HG03520 (cell line): ENCODE data around the gene CREBBP.

Experiments
- ATAC-seq: cut with Tn5 transposase; IDR thresholded peaks from one replicate; pipeline ENCODE4 v1.9.1; 2021; ENCODE audit warnings: mild to moderate bottlenecking, moderate library complexity; ENCODE audit not compliant: unreplicated experiment

The CREBBP gene

GRCh38 chr16:3825103-3825502, 55.4 kb downstream of the CREBBP start:
- ATAC-seq = no peak

- ATAC-seq = no peak
These were observed 56.3 kb downstream of the CREBBP start for GRCh38 chr16:3824121-3824795.

- ATAC-seq = no peak
These were observed 57.1 kb downstream of the CREBBP start for GRCh38 chr16:3823427-3823826.

- ATAC-seq = no peak
These were observed 58.0 kb downstream of the CREBBP start for GRCh38 chr16:3822366-3823045.

- no peak for ATAC-seq
These were observed 59.3 kb downstream of the CREBBP start for GRCh38 chr16:3821184-3821583.

- ATAC-seq = no peak
These were observed 60.5 kb downstream of the CREBBP start for GRCh38 chr16:3819746-3820724.

GRCh38 chr16:3819175-3819527, 61.4 kb downstream of the CREBBP start:
- ATAC-seq = no peak

- ATAC-seq = no peak
These were observed 64.2 kb downstream of the CREBBP start for GRCh38 chr16:3816326-3816725.

GRCh38 chr16:3814755-3815154, 65.8 kb downstream of the CREBBP start:
- no peak for ATAC-seq

GRCh38 chr16:3812469-3813172, 67.9 kb downstream of the CREBBP start:
- ATAC-seq = no peak

GRCh38 chr16:3810818-3811217, 69.7 kb downstream of the CREBBP start:
- ATAC-seq = no peak

- no peak for ATAC-seq
These were observed 70.3 kb downstream of the CREBBP start for GRCh38 chr16:3810198-3810664.

- no peak for ATAC-seq
These were observed 72.0 kb downstream of the CREBBP start for GRCh38 chr16:3808308-3809063.

GRCh38 chr16:3807425-3808123, 72.9 kb downstream of the CREBBP start:
- no peak for ATAC-seq

- ATAC-seq = no peak
These were observed 76.0 kb downstream of the CREBBP start for GRCh38 chr16:3804426-3805016.

GRCh38 chr16:3800477-3801270, 79.8 kb downstream of the CREBBP start:
- ATAC-seq = no peak

GRCh38 chr16:3800019-3800418, 80.5 kb downstream of the CREBBP start:
- no peak for ATAC-seq

GRCh38 chr16:3799354-3799753, 81.2 kb downstream of the CREBBP start:
- no peak for ATAC-seq
